Inflammatory macrophage (primary cell): ENCODE data around the gene TERT.
A peak's percentile ranks its signal among the peaks of the same experiment; 100 is the strongest.

Experiments
- DNase-seq, 2 donors: peaks; one replicate each; pipeline ENCODE4 v3.0.0-alpha.2; 2020 to 2022

Gene TERT

DNA sequence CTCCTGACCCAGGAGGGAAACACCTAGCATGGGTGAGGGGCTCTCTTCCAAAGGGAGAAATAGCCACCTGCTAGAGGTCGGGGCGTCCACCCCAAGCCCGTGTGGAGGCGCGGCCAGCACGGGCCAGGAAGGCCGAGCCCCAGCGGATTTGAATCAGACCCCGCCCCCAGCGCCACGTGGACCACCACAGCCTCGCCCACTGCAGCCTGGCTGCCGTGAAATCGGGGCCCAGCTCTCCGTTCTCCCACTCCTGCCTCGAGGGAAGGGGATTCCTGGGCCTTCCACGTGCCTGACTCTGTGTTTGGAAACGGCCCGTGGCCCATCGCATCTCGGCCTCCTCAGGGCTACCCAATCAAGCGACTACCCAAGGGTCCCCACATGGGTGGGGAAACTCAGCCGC is 38.1 kb downstream of the TERT start:
- no peak for DNase-seq

GRCh38 chr5:1255081-1255561 is 39.7 kb downstream of the TERT start:
- DNase-seq: no peak

DNA sequence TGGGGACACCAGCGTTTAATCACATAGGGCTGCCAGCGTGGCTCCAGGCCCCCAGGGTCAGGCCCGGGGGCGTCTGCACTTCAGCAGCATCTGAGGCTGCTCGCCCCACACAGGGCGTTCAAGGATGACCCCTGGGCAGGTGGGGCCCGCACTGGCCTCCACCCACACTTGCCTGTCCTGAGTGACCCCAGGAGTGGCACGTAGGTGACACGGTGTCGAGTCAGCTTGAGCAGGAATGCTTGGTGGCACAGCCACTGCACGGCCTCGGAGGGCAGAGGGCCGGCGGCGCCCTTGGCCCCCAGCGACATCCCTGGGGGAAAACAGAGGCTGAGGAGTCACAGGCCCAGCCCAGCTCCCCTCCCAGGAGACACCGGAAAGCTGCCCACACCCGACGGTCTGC is 40.7 kb downstream of the TERT start:
- DNase-seq: no peak

DNA sequence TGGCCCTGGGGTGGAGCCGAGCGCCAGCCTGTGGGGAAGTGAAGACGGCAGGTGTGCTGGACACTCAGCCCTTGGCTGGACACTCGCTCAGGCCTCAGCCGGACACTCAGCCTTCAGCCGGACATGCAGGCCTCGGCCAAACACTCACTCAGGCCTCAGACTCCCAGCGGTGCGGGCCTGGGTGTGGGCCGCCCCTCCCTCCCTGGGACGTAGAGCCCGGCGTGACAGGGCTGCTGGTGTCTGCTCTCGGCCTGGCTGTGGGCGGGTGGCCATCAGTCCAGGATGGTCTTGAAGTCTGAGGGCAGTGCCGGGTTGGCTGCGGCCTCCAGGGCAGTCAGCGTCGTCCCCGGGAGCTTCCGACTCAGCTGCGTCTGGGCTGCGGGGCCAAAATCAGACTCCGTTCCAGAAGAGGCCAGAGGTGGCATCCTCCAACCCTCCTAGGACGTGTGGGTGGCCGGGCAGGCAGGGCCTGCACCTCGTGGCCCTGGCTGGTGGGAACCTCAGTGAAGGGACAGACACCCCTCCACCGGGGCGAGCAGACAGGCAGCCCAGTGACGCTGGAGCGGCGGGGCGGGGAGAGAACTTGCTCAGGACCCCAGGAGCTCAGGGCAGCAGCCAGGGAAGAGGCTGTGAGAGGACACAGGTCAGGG is 41.3 kb downstream of the TERT start:
- DNase-seq: no peak

GRCh38 chr5:1252681-1253080 is 42.2 kb downstream of the TERT start:
- DNase-seq: no peak

DNA sequence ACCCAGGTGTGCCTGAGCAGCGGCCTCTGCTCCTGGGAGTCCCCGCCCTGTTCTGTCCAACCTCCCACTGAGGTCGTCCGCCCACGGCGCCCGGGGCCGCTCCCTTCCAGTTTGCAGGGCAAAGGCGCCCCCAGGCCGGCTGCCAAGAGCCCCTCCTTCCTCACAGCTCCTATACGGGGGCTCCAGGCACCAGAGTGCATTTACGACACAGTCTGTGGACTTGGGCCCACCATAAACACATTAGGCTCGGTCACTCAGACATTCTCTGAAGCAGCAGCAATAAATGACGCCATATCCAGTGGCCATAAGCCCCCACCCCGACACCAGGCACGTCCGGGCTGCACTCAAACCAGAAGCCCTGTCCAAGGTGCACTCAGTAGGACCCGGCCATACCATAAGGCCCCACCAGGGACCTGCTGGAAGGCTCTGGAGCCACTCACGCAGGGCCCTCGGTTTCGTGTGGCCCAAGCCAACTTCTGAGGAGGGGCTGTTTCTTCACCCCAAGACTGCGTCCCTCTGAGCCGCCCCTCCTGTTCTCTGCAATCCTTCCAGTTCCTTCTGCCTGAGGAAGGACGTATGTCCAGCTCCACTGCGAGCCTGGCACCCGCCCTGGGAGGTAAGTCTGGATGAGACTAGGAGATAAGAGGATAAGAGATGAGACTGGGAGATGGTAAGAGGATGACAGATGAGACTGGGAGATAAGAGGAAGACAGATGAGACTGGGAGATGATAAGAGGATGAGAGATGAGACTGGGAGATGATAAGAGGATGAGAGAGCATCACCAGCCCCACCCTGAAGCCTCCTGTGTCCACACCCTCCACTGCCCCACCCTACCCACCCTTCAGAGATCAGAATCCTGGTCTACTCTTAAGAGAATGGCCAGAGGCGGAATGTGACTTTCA is 42.9 kb downstream of the TERT start:
- DNase-seq: no peak

DNA sequence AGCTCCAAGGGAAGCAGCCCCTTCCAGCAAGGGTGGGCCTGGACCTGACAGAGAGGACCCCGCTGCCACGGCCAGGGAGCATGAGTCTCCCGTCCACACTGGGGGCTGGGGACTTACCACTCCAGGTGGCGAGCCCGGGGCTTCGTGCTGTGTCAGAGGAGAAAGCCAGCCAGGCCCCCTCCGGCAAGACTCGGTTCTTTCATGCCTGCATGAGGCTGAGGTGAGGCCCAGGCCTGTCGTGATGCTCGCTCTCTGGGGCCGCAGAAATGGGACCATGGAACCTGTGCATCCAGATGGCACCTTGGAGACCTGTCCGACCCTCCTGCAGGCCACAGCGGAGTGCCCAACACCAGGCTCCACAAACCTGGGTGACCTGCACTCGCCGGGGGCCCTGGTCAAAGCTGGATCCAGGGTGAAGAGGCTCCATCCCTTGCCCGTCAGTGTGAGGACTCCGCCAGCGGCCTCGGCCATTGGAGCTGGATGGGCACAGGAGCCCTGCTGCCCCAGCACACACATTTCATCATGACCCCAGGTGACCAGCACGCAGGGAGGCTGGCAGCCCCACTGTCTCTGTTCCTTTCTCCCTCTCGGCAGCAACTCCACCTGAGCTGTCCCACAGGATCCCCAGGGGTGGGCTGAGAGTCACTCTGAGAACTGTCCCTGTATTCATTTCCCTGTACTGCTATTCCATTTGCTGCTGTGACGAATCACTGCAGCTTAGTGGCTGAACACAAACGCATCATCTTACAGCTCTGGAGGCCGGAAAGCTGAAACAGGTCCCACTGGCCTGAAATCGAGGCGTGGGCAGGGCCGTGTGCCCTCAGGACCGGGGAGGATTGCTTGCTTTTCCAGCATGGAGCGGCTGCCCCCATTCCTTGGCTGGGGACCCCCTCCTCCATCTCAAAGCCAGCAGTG is 45.2 kb downstream of the TERT start:
- DNase-seq: no peak

- DNase-seq: no peak
Measured at GRCh38 chr5:1247811-1248210, 47.1 kb downstream of the TERT start.

GRCh38 chr5:1246711-1247431 is 48.0 kb downstream of the TERT start:
- peak in 1 of 2 donors; percentile 19 for DNase-seq

- no peak for DNase-seq
Measured at GRCh38 chr5:1245905-1246576, 48.8 kb downstream of the TERT start.

DNA sequence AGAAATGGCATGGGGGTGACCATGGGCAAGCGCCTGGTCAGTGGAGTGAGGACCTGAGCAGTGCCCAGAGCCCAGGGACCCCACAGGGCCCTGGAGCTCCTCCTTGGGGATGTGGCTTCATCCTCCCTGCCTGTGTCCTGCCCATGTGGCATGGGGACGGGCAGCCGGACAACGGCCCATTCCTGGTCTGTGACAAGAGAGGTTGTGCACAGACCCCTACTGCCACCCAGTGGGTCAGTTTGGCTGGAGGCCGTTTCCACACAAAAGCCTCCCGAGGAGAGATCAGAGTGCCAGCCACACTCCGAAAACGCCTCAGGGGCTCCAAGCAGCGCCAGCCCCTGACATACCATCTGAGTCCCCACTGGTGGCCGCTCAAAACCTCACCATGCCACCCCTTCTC is 49.9 kb downstream of the TERT start:
- DNase-seq: no peak

GRCh38 chr5:1244255-1244654 is 50.6 kb downstream of the TERT start:
- DNase-seq: no peak

- DNase-seq: no peak
Measured at GRCh38 chr5:1243487-1244130, 51.3 kb downstream of the TERT start.

DNA sequence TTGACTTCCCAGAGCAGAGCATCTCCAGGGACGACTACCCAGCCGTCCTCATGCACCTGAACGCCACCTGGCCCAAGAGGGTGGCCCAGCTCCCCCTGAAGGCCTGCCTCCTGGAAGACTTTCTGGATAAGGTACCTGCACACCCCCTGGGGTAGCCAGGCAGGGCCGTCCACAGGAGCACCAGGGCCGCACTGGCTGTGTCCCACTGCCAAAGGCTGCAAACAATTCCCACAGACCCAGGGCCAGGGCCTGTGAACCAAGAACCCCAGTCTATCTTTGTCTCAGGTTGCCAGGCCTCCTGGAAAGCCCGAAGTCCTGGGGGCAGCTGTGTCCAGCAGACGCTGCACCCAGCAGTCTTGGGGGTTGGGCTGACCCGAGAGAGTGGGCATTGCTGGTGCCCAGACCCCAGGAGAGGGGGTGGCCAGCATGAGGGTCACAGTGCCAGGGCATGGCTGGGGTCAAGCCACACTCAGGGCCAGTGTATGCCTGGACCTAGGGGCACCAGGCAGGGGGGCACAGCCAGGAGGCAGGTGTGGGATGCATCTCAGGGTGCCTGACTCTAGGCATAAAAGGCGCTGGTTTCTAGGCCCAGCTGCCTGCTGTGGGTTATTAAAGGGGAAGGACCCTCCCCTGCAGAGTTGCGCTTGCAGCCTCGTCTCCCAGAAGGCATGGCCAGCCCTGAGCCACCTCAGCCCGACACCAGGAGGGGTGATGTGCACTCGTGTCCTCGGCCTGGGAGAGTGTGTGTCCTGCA is 52.0 kb downstream of the TERT start:
- no peak for DNase-seq

DNA sequence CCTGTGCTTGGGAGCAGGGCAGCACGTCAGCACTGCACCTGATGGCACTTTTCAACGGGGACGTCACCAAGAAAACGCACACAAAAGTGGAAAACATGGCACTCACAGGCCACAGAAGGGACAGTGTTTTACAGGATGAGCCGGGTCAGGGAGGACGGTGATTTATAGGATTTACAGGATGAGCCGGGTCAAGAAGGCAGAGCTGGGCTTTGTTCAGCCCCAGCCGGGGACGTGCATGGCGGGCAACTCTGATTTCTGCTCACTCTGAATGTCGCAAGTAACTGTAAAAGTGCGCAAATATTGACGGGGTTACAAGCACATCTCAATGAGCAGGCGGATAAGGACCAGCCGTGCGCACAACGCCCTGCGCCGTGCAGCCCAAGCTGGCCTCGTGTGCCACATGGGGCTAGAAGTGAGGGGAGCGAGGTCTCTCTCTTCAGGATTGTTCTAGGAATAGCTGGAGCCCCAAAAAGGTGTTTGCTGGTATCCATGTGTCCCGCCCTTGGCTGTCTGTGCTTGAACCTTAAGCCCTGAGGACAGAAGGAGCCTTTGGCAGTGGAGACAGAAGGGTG is 53.3 kb downstream of the TERT start:
- no peak for DNase-seq

GRCh38 chr5:1240496-1241260 is 54.2 kb downstream of the TERT start:
- no peak for DNase-seq

GRCh38 chr5:1239505-1240251 is 55.2 kb downstream of the TERT start:
- no peak for DNase-seq

DNA sequence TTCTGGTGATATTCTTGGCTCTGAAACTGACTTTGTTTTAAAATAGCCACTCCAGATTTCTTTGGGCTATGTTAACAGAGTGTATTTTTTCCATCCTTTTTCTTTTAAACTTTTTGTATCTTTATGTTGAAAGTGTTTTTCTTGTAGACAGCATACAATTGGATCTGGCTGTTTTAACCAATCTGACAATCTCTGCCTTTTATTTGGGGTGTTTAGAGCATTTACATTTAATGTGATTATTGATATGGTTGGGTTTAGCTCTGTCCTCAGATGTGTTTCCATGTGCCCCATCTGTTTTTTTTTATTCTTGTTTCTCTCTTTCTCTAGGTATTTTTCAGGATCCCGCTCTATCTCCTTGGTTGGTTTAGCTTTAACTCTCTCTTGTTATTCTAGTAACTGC is 59.0 kb downstream of the TERT start:
- no peak for DNase-seq
